WERI-Rb-1 (cell line): ENCODE results near the gene GCC2.

Source experiments
- DNase-seq: peaks from one replicate; pipeline ENCODE4 v3.0.0-alpha.2; 2020
- H3K27ac ChIP-seq: fragments of 250-450 bp; sonication (Bioruptor Pico); 2 replicates; pipeline ENCODE4 v1.5.1; 2020; ENCODE audit warnings: mild to moderate bottlenecking, moderate library complexity
- H3K27me3 ChIP-seq: fragments of 250-450 bp; sonication (Bioruptor Pico); 2 replicates; pipeline ENCODE4 v1.5.1; 2021; ENCODE audit warnings: mild to moderate bottlenecking, low read depth, moderate library complexity; ENCODE audit not compliant: insufficient read depth, severe bottlenecking
- H3K36me3 ChIP-seq: fragments of 250-450 bp; sonication (Bioruptor Pico); 2 replicates; pipeline ENCODE4 v1.5.1; 2020; ENCODE audit warnings: mild to moderate bottlenecking, moderate library complexity
- H3K4me3 ChIP-seq: 2 replicates; pipeline ENCODE4 v1.5.1; 2011; ENCODE audit warnings: low read depth, mild to moderate bottlenecking, control low read depth, low read length
- H3K9me3 ChIP-seq: fragments of 250-450 bp; sonication (Bioruptor Pico); 2 replicates; pipeline ENCODE4 v1.5.1; 2021; ENCODE audit warnings: mild to moderate bottlenecking, moderate library complexity; ENCODE audit not compliant: severe bottlenecking
- TF ChIP-seq, protein P1 (sequence below): IDR thresholded peaks from 2 replicates; pipeline ENCODE4 v1.5.1; 2011; ENCODE audit warnings: low read depth, mild to moderate bottlenecking, control low read depth, inconsistent platforms, low read length

Gene GCC2

DNA sequence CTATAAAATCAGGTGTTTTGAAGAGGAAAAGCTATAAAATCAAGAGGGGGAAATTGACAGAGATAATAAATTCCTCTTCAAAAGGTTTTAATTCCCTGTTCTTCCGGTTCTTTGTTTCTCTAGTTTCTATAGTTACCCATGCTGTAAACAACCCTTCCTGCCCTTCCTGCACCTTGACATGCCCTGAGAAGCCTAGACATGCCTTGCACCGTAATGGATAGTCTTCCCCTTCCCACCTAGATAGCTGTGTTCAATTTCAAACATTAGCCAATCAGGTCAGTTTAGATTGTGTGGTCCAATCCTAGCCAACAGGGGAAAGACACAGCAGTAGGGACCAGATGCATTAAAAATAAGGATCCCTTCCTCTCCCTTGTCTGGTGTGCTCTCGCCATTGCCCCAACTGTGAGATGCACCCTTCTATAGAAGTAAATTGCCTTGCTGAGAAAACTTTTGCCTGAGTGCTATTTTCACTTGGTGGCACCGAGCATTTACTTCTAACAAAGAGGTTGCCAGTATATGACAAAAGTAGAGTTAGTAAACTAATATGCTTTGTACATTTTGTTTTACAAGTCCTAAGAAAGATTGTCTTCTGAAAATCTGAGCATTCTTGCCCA, 44.1 kb upstream of the GCC2 start:
- TF ChIP-seq, protein P1, sequence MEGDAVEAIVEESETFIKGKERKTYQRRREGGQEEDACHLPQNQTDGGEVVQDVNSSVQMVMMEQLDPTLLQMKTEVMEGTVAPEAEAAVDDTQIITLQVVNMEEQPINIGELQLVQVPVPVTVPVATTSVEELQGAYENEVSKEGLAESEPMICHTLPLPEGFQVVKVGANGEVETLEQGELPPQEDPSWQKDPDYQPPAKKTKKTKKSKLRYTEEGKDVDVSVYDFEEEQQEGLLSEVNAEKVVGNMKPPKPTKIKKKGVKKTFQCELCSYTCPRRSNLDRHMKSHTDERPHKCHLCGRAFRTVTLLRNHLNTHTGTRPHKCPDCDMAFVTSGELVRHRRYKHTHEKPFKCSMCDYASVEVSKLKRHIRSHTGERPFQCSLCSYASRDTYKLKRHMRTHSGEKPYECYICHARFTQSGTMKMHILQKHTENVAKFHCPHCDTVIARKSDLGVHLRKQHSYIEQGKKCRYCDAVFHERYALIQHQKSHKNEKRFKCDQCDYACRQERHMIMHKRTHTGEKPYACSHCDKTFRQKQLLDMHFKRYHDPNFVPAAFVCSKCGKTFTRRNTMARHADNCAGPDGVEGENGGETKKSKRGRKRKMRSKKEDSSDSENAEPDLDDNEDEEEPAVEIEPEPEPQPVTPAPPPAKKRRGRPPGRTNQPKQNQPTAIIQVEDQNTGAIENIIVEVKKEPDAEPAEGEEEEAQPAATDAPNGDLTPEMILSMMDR = no peak
- no peak overlapping the region for H3K4me3 ChIP-seq
- H3K27ac ChIP-seq = no peak overlapping the region
- DNase-seq = no peak
- H3K36me3 ChIP-seq = no peaks in the 10 kb centered on the region
- H3K27me3 ChIP-seq = no peaks in the 10 kb centered on the region
- H3K9me3 ChIP-seq = peaks cover 2% of the 10 kb centered on the region

DNA sequence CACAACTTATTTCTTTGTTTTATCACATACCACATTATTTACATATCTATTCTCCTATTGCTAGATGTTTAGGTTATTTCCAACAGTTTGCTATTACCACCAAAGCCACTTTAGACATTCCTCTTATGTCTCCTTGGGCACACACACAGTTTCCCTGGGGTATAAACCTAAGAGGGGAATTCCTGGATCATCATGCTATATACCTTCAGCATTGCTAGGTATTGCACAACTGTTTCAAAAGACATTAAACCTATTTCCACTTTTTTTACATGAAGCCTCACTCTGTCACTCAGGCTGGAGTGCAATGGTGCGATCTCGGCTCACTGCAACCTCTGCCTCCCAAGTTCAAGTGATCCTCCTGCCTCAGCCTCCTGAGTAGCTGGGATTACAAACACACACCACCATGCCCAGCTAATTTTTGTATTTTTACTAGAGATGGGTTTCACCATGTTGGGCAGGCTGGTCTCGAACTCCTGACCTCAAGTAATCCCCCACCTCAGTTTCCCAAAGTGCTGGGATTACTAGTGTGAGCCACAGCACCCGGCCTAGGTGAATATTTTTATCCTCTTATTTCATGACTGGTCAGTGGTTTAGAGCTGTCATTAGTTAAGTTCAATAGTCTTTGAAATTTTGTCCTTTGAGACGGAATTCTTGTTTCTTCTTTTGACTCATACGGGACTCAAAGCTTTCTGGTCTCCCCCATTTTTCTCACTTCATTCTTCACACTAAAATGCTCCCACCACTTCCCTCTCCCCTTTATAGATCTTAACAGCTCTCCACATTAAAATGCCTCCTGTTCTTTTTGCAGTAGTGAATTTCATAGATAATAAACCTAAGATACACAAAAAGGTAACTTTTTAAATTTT, 40.9 kb upstream of the GCC2 start:
- no peak for DNase-seq

DNA sequence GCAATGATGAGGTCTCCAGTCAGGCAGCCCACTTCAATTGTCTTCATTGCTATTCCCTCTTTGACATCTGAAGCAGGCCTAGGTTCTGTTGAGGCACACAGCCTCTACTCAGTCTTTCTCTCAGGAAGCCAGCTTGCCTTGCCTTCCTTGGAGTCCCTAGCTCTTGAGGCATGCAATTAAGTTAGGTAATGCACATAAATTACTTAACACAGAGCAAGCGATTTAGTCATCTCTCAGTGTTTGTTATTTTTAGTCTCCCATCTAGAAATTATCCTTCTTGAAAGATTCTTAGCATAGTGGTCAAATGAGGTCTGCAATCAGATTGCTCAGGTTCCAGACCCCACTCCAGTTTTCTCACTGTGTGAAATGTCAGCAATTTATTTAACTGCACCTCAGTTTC, 39.2 kb upstream of the GCC2 start:
- TF ChIP-seq, protein P1 = no peak
- no peak overlapping the region for H3K27ac ChIP-seq
- peaks cover 2% of the 10 kb centered on the region for H3K9me3 ChIP-seq
- H3K36me3 ChIP-seq = no peaks in the 10 kb centered on the region
- DNase-seq = no peak
- H3K27me3 ChIP-seq = no peaks in the 10 kb centered on the region
- no peak overlapping the region for H3K4me3 ChIP-seq

More for the DNA sequence above, 40.9 kb upstream of the GCC2 start:
- no peak overlapping the region for H3K4me3 ChIP-seq
- H3K36me3 ChIP-seq = no peaks in the 10 kb centered on the region
- H3K27ac ChIP-seq = no peak overlapping the region
- TF ChIP-seq, protein P1 = no peak
- H3K27me3 ChIP-seq = no peaks in the 10 kb centered on the region
- peaks cover 2% of the 10 kb centered on the region for H3K9me3 ChIP-seq

DNA sequence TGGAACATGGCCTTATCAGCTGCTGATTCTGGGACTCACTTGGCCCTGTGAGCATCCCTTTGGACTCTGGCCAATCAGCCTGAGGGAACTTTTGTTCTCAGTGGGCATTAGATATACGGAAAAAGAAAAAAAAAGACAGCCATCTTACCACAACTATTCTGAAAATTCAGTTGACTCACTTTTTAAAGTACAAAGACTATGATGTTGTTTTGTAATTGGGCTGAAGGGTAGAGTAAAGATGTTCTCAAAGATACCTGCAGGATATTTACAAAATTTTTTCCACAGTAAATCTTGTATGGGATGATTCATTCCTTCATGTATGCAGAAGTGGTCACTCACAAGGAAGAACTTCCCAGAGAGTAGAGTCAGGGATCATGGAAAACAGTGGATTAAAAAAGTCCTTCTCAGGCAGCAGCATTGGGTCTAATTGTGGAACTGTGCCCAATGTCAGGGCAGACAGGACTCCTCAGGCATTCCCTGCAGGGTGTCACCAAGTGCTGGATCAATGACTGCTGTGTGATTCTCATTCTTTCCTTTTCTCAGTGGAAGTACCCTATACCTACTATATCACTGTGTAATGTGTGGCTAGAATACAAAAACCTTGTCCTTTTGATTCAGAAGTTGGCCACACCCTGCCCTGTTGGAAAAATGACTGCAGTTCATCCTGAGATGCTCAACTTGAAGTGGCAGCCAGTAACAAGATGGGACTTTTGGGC, 35.9 kb upstream of the GCC2 start:
- Histone ChIP-seq H3K9me3 (no peaks in the 10 kb centered on the region), H3K27me3 (no peaks in the 10 kb centered on the region), H3K27ac (no peak overlapping the region), H3K36me3 (no peaks in the 10 kb centered on the region), H3K4me3 (no peak overlapping the region)
- DNase-seq = no peak
- TF ChIP-seq, protein P1 = no peak

DNA sequence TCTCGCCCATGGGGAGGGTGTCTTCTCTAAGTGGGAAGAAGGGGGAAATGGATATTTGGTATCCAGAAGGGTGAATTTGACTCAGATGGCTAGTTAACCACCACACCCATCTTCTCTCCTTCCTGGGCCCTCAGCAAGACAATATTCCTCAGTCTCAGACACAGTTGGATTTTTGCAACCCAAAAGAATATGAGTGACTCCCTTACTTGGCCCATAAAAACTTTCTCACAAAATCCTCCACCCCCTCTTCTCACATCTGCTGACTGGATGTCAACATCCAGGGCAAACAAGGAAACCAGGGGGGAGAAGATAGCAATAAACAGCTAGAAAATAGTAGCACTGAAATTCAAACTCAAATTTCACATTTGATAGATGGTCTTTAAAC, 35.3 kb upstream of the GCC2 start:
- TF ChIP-seq, protein P1 = no peak
- no peak for DNase-seq
- Histone ChIP-seq H3K27me3 (no peaks in the 10 kb centered on the region), H3K4me3 (no peak overlapping the region), H3K36me3 (no peaks in the 10 kb centered on the region), H3K9me3 (no peaks in the 10 kb centered on the region), H3K27ac (no peak overlapping the region)
